ENCODE results near the gene GPC3. TPM values are rescaled to one million over a fixed set of nuclear protein-coding genes. Genes with fewer than 3 reads are reported as not detected.

GPC3 gene
- 1 to 10 TPM; 2.7 to 5.2 TPM for total RNA-seq

DNA sequence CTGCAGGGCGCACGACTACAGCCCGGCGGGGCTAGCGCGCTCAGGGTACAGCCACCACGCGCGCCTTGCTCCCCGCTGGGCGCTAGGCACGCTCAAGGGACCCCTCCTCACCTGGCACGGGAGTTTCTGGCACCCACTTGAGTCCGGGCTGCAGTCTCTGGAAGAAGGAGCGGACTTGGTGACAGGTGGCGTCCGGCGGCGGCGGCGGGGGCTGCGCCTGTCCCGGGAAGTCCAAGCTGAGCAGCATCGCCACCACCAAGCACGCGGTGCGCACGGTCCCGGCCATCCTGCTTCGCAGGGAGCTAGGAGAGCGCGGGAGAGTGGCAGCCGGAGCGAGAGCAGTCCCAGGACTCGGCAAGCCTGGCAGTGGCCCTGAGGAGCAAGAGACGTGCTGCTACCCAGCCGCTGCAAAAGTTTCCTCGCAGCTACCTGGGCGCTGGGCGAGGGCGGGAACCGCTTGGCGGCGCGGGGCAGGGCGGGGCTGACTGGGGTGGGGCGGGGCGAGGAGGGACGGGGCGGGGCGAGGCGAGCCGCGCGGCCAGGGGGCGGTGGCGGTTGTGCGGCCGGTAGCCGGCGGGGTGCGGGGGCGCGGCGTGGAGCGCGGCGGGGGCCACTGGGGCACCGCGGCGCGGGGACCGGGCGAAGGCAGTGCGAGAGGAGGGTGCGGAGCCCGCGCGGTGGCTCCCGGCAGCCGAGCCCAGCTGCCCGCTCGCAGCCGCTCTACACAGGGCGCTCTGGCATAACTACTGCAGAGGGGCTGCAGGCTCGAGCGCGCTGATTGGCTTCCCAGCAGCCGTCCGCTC lies at the start of gene GPC3:
GPC3 (minus strand) TSS at position 431 of the 803 bp plus-strand sequence.
- H3K4me3 ChIP-seq = peak within 1 kb of the TSS; percentile 23
- peak; percentile 19 for DNase-seq (ENCODE audit: low spot score)
- no peaks in the 10 kb centered on the region for H3K4me1 ChIP-seq (replicated peaks)
- TF ChIP-seq, protein P1, sequence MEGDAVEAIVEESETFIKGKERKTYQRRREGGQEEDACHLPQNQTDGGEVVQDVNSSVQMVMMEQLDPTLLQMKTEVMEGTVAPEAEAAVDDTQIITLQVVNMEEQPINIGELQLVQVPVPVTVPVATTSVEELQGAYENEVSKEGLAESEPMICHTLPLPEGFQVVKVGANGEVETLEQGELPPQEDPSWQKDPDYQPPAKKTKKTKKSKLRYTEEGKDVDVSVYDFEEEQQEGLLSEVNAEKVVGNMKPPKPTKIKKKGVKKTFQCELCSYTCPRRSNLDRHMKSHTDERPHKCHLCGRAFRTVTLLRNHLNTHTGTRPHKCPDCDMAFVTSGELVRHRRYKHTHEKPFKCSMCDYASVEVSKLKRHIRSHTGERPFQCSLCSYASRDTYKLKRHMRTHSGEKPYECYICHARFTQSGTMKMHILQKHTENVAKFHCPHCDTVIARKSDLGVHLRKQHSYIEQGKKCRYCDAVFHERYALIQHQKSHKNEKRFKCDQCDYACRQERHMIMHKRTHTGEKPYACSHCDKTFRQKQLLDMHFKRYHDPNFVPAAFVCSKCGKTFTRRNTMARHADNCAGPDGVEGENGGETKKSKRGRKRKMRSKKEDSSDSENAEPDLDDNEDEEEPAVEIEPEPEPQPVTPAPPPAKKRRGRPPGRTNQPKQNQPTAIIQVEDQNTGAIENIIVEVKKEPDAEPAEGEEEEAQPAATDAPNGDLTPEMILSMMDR (IDR thresholded peaks at IDR 0.05) = no peak
- TF ChIP-seq POLR2AphosphoS5 (IDR thresholded peaks at IDR 0.05) (no peak), POLR2A (IDR thresholded peaks at IDR 0.05) (no peak)
- H3K27ac ChIP-seq = no peak within 1 kb of the TSS
- 2% methylated on average over 13 of the region's 90 CpGs for WGBS
- intact Hi-C loops (cut with DNase I) = no loop called here
- no peaks in the 10 kb centered on the region for H3K36me3 ChIP-seq
- no peaks in the 10 kb centered on the region for H3K9me3 ChIP-seq
- no peaks in the 10 kb centered on the region for H3K27me3 ChIP-seq (replicated peaks; ENCODE audit: insufficient read depth)

GRCh38 chrX:134032441-134032840 lies 47.0 kb upstream of the GPC3 start:
- H3K36me3 ChIP-seq = no peaks in the 10 kb centered on the region
- H3K4me3 ChIP-seq = no peak overlapping the region
- no peaks in the 10 kb centered on the region for H3K9me3 ChIP-seq
- intact Hi-C loops (cut with DNase I) = no loop called here
- no peak for DNase-seq (ENCODE audit: low spot score)
- H3K4me1 ChIP-seq (replicated peaks) = no peaks in the 10 kb centered on the region
- no peaks in the 10 kb centered on the region for H3K27me3 ChIP-seq (replicated peaks; ENCODE audit: insufficient read depth)
- TF ChIP-seq POLR2A (IDR thresholded peaks at IDR 0.05) (no peak), POLR2AphosphoS5 (IDR thresholded peaks at IDR 0.05) (no peak)
- TF ChIP-seq, protein P1 (IDR thresholded peaks at IDR 0.05) = no peak
- no peak overlapping the region for H3K27ac ChIP-seq

DNA sequence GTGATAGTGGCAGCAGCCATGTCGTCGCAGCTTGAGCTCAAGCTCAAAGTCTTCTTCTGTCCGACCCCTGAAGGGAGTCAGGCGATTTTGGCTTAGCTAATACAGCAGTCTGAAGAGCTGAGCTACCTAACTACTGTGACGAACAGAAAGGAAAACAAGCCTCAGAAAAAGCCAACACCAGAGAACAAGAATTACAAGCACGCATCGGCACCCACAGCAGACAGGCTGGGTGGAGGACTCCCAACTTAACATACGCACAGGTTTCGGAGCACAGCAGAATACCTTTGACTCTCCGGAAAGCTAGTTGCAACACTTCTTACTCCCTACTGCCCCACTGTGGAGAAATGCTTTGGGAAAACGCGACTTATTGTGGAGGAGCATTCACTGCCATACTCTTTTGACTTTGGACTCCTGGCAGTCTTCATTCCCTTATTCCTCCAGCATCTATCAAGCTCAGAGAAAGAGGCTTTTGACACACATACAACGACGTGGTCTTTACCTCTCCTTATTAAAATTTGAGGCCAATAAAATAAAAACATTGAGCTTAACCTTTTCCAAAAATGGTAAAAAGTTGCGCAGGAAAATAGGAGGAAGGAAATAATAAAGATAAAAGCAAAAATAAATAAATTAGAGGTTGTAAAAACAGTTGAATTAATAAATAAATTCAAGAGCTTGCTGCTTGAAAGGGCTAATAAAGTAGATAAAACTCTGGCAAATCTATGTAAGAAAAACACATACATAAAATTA lies 41.3 kb upstream of the GPC3 start:
- intact Hi-C loops (cut with DNase I) = loop anchor here (5.0 kb wide), 1 partner anchor 234 kb away; no protein-coding TSS in a partner anchor
- no peak overlapping the region for H3K27ac ChIP-seq
- no peaks in the 10 kb centered on the region for H3K27me3 ChIP-seq (replicated peaks; ENCODE audit: insufficient read depth)
- peak; percentile 32 for DNase-seq (ENCODE audit: low spot score)
- H3K36me3 ChIP-seq = no peaks in the 10 kb centered on the region
- no peaks in the 10 kb centered on the region for H3K9me3 ChIP-seq
- TF ChIP-seq POLR2A (IDR thresholded peaks at IDR 0.05) (no peak), POLR2AphosphoS5 (IDR thresholded peaks at IDR 0.05) (no peak)
- TF ChIP-seq, protein P1 (IDR thresholded peaks at IDR 0.05) = peak in 3 of 4 experiments; percentile 31 to 37 (median 34)
- H3K4me3 ChIP-seq = no peak overlapping the region
- no peaks in the 10 kb centered on the region for H3K4me1 ChIP-seq (replicated peaks)
- WGBS = 15% methylated on average over 15 of the region's 15 CpGs

DNA sequence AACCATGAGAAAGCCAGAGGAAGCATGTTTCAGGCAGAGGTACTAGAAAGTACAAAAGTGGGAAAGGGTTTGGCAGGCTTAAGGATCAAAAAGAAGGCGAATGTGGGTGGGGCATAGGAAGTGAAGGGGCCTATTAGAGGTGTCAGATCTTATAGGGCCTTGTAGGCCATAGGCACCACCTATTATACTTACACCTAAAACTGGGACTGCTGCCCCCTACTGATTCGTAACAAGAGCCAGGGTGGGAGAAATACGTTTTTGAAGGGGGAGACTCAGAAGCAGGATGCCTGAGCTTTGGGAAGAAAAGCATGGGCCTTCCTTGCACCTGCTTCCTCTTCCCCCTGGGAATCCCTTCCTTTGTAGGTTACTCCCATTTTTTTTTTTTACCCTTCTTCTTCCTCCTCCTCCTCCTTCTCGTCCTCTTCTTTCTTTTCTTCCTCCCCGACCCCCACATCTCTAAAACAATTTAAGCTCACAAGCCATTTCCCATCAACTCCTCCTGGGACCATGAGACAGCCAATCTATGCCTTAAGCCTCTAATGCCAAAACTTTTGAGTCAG lies 40.7 kb upstream of the GPC3 start:
- Histone ChIP-seq H3K4me3 (no peak overlapping the region), H3K36me3 (no peaks in the 10 kb centered on the region), H3K4me1 (replicated peaks) (no peaks in the 10 kb centered on the region), H3K9me3 (no peaks in the 10 kb centered on the region), H3K27ac (no peak overlapping the region), H3K27me3 (replicated peaks; ENCODE audit: insufficient read depth) (no peaks in the 10 kb centered on the region)
- 79% methylated on average over 5 of the region's 5 CpGs for WGBS
- intact Hi-C loops (cut with DNase I) = loop anchor here (5.0 kb wide), 1 partner anchor 234 kb away; no protein-coding TSS in a partner anchor
- TF ChIP-seq POLR2A (IDR thresholded peaks at IDR 0.05) = no peak
- TF ChIP-seq, protein P1 (IDR thresholded peaks at IDR 0.05) = no peak
- no peak for TF ChIP-seq POLR2AphosphoS5 (IDR thresholded peaks at IDR 0.05)
- no peak for DNase-seq (ENCODE audit: low spot score)
